K562 (cell line): Measurements from ENCODE around the gene ZCCHC24. TPM values are rescaled to one million over a fixed set of nuclear protein-coding genes. Genes with fewer than 3 reads are reported as not detected.

ENCODE experiments used
- CBFB ChIP-seq: sonication (generic); formaldehyde crosslinking; IDR thresholded peaks from 2 replicates; pipeline ENCODE4 v1.4.0; 2020; ENCODE audit warnings: mild to moderate bottlenecking, missing genetic modification reagents
- NBN ChIP-seq: fragments of 450-650 bp; IDR thresholded peaks from 2 replicates; pipeline ENCODE4 v1.6.1; 2016; ENCODE audit warnings: low read depth, mild to moderate bottlenecking
- NFIC ChIP-seq: fragments of 450-650 bp; IDR thresholded peaks from 2 replicates; pipeline ENCODE4 v1.6.1; 2017; ENCODE audit warnings: mild to moderate bottlenecking, inconsistent platforms
- SMARCA4 ChIP-seq: fragments of 450-650 bp; IDR thresholded peaks from 2 replicates; pipeline ENCODE4 v1.6.1; 2016
- ZNF384 ChIP-seq: IDR thresholded peaks from 2 replicates; pipeline ENCODE4 v1.6.1; 2012; ENCODE audit warnings: low read depth, low read length, improper control_type of control experiment
- polyA plus RNA-seq, 8 experiments: library from polyadenylated mRNA; depleted of rRNA in 4 of 8; stranded (reverse) in 5 of 8; unstranded in 3 of 8; fragments of >200 nt; fragmentation: Nextera tagmentation in 2 of 8; fragmentation: Illumina TruSeq in 1 of 8; extraction: Ambion mirVana in 2 of 8; extraction: Trizol in 1 of 8; gene quantifications; 2 replicates each; pipeline versions ENCODE4 v1.2.1 to v1.2.3, GENCODE V29; 2011 to 2014; ENCODE audit warnings: inconsistent platforms in 1 of 8, missing spikeins in 1 of 8
- total RNA-seq, 7 experiments: library from RNA; depleted of rRNA in 6 of 7; stranded (reverse); fragments of >200 nt in 6 of 7; fragmentation: Illumina TruSeq in 2 of 7; extraction: Trizol in 2 of 7; gene quantifications; 2 replicates each; pipeline versions ENCODE4 v1.2.1 to v1.2.3, GENCODE V29; 2011 to 2021; ENCODE audit warnings: low replicate concordance in 1 of 7
- TF ChIP-seq, protein P1 (sequence below): fragments of 450-650 bp; formaldehyde crosslinking; IDR thresholded peaks from 2 replicates; pipeline ENCODE4 v1.4.0; 2020; ENCODE audit warnings: mild to moderate bottlenecking
- TF ChIP-seq, protein P2 (sequence below): sonication (generic); formaldehyde crosslinking; IDR thresholded peaks from 2 replicates; pipeline ENCODE4 v1.8.1; 2023; ENCODE audit warnings: mild to moderate bottlenecking, missing genetic modification reagents
- TF ChIP-seq, protein P3 (sequence below): fragments of 150-350 bp; conservative IDR thresholded peaks from 2 replicates; pipeline ENCODE4 v1.6.1; 2014; ENCODE audit warnings: low read length

The ZCCHC24 gene
- total and polyA plus RNA-seq, 9 of the 15 experiments (the other 6 are each of a cell fraction or from before 2014, with no cell fraction given) = 0.84 to 11.0 (median 4.6) TPM

DNA sequence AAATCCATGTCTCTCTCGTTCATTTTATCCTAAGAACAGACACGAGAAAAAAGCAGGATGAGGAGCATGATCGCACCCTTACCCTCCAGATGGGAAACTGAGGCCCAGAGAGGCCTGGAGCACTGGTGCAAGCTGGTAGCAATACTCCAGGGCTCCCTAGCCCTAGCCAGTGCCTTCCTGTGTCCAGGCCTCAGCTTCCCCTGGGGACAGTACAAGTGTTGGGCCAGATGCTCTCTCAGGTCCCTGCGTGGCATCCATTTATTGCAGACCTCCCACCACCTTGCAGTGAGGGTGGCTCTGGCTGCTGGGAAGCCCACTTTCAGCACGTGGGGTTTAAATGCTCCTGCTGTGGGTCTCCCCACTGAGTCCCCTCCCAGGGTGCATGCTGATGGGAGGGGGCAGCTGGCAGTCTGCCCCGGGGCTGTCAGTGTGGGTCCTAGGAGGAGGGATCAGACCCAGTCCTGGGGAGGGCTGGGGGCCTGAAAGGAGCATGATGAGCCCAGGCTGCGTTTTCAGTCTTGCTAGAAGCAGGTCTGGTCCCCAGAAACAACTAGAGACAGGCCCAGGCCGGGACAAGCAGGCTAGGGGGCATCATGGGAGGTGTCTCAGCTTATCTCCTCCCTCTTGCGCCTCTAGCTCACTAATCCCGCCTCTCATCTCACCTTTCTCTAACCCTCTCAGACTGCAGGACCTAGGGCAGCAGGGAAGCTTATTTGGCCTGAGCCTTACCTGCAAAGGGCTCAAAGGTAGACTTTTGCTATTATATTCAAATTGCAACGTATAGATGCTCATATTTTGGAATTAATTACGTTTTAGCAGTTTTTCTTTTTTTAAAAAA lies 98.8 kb downstream of the ZCCHC24 start (continued):
- TF ChIP-seq, protein P1, sequence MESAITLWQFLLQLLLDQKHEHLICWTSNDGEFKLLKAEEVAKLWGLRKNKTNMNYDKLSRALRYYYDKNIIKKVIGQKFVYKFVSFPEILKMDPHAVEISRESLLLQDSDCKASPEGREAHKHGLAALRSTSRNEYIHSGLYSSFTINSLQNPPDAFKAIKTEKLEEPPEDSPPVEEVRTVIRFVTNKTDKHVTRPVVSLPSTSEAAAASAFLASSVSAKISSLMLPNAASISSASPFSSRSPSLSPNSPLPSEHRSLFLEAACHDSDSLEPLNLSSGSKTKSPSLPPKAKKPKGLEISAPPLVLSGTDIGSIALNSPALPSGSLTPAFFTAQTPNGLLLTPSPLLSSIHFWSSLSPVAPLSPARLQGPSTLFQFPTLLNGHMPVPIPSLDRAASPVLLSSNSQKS (CRISPR knock-in tag) = no peak
- TF ChIP-seq NFIC (peak; percentile 28; the same call in 1 of the 2 replicates), ZNF384 (no peak), SMARCA4 (0 out of 2 replicates have a peak, but pooled peaks have one; percentile 42), CBFB (CRISPR knock-in tag) (no peak), NBN (peak; percentile 32; the same call in 1 of the 2 replicates)
- TF ChIP-seq, protein P2, sequence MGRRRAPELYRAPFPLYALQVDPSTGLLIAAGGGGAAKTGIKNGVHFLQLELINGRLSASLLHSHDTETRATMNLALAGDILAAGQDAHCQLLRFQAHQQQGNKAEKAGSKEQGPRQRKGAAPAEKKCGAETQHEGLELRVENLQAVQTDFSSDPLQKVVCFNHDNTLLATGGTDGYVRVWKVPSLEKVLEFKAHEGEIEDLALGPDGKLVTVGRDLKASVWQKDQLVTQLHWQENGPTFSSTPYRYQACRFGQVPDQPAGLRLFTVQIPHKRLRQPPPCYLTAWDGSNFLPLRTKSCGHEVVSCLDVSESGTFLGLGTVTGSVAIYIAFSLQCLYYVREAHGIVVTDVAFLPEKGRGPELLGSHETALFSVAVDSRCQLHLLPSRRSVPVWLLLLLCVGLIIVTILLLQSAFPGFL (CRISPR knock-in tag) = 0 out of 2 replicates have a peak, but pooled peaks have one; percentile 36
- TF ChIP-seq, protein P3, sequence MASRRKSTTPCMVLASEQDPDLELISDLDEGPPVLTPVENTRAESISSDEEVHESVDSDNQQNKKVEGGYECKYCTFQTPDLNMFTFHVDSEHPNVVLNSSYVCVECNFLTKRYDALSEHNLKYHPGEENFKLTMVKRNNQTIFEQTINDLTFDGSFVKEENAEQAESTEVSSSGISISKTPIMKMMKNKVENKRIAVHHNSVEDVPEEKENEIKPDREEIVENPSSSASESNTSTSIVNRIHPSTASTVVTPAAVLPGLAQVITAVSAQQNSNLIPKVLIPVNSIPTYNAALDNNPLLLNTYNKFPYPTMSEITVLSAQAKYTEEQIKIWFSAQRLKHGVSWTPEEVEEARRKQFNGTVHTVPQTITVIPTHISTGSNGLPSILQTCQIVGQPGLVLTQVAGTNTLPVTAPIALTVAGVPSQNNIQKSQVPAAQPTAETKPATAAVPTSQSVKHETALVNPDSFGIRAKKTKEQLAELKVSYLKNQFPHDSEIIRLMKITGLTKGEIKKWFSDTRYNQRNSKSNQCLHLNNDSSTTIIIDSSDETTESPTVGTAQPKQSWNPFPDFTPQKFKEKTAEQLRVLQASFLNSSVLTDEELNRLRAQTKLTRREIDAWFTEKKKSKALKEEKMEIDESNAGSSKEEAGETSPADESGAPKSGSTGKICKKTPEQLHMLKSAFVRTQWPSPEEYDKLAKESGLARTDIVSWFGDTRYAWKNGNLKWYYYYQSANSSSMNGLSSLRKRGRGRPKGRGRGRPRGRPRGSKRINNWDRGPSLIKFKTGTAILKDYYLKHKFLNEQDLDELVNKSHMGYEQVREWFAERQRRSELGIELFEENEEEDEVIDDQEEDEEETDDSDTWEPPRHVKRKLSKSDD = no peak
